A549 treated with AZD9567 at 1 μM for 4 hours (cell line): ENCODE data around the gene SLC35B2. TPM values are rescaled to one million over a fixed set of nuclear protein-coding genes. Genes with fewer than 3 reads are reported as not detected.

Experiments
- total RNA-seq: library from RNA; stranded (reverse); fragments of 200-300 nt; extraction: Qiagen RNA extraction; gene quantifications from 5 replicates; pipeline ENCODE4 v1.2.3, GENCODE V29; 2022; ENCODE audit not compliant: insufficient read depth

SLC35B2 gene
- total RNA-seq, result 51.3 to 67.9 TPM (median 62.9 TPM) in 5 replicates

GRCh38 chr6:44257025-44257752 is at the start of gene SLC35B2:
Gene SLC35B2, minus strand, starts transcription at chr6:44257528. Its CDS starts 118 bp downstream, at chr6:44257410.

DNA sequence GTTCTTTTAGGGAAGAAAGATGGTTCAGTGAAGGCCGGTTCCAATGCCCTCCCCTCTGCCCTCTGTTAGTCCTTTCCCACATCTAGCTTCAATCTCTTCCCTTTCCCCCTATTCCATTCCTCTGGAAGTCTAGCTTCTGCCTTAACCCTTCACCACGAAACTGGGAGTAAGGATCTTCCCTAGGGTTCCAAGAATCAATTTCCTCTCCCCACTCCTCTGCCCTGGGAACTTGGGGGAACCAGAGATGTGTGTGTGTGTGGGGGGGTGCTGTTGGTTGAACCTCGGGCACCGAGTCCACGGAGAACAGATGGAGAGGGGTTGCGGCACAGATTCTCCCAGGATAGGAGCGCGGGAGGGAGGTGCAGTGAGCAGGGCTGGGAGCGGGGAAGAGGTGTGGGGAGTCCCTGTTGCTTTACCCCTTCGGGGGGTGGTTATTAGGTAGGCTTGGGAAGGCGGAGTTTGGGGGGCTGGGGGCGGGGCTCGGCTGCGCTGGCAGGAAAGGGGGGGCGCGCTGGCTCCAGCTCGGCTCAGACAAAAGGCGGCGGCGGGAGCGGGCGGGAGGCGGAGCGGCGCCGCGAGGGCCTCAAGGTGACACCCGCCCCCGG is 12.7 kb upstream of the SLC35B2 start, which contains the start of gene TMEM151B:
TMEM151B (plus strand) TSS at position 530 of the 605 bp plus-strand sequence. CDS start 293 bp downstream, outside the sequence.

GRCh38 chr6:44265007-44265721 is 7.8 kb upstream of the SLC35B2 start, which contains the start of gene NFKBIE:
Gene NFKBIE, minus strand, starts transcription at chr6:44265551. Its CDS starts 205 bp downstream, at chr6:44265346.

GRCh38 chr6:44246663-44247337 is 10.5 kb downstream of the SLC35B2 start, which contains the start of gene HSP90AB1:
Gene HSP90AB1, plus strand, starts transcription at chr6:44247101. Its CDS starts 1,529 bp downstream, at chr6:44248630.

DNA sequence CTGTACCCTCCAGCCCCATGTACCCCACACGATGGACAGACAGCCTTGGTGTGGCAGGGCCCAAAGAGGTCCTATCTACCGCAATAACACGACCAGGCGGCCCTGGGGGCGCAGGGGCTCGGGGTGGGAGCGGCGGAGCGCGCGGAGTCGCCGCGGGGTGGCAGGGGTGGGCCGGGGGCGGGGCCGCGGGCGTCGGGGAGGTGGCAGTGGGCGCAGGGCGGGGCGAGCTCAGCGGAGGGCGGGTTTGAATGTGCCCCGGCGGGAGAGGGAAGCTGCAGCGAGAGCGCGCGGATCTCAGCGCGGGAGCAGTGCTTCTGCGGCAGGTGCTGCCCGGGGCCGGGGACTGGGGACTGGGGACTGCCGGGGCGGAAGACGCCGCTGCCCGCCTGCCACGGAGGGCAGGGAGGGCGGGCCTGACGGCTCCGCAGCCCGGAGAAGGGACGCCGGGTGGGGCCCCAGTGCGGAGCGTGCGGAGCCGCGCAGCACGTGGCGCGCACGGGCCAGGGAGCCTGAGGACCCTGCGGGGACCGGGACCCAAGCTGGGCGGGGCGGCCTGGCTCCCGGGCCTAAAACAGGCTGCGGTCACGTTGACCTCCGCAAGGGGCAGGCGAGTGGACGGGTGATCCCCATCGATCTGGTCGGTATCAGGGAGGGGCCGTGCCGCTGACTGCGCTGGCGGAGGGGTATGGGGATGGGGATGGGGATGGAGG is 33.9 kb downstream of the SLC35B2 start, which contains the start of gene SLC29A1:
SLC29A1 (plus strand) TSS at position 277 of the 710 bp plus-strand sequence. CDS start 3,719 bp downstream, outside the sequence.

DNA sequence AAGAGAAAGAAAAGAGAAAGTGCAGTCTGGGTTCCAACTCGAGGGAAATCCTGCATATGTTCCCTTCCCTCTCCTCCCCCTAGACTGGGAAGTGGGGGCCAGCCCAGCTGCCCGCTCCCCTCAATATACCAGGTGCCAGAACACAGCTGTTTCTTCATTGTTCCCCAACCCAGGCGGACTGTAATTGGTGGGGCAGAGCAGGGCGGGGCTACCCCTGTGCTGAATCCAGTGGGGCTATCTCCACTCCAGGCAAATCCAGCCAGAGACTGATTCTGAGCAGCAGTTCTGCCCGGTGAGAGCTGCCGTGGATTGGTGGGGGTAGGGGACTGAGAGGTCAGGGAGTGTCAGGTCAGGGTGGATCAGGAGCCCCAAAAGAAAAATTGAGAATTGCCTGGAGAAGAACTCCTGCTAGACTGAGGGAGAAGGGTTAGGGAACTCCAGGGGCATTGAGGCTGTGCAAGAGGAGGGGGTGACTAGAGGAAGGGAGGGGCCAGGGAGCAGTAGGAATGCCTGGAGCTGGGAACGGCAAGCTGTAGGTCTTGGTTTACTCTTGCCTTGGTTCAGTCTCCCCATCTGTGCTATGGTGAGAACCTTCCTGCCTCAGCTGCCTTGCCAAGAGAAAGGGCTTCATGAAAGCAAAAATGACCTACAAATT is 40.5 kb downstream of the SLC35B2 start, which contains the start of gene MYMX:
MYMX (plus strand) TSS at position 250 of the 655 bp plus-strand sequence. CDS start 546 bp downstream, outside the sequence.

Other genes with a start within 250 kb of the SLC35B2 start
- 68.2 to 71.9 TPM (median 69.5 TPM) in 5 replicates for gene MRPL14, start 130.1 kb downstream of the SLC35B2 start, total RNA-seq
- gene TMEM63B, start 130.0 kb downstream of the SLC35B2 start, total RNA-seq, result 15.0 to 20.2 TPM (median 15.3 TPM) in 5 replicates
- not detected in 5 replicates for gene CAPN11, start 98.7 kb downstream of the SLC35B2 start, total RNA-seq
- not detected in 5 replicates for gene MYMX, start 40.6 kb downstream of the SLC35B2 start, total RNA-seq
- 32.8 to 56.1 TPM (median 51.3 TPM) in 5 replicates for gene SLC29A1, start 33.9 kb downstream of the SLC35B2 start, total RNA-seq
- 1,084 to 1,436 TPM (median 1,192 TPM) in 5 replicates for gene HSP90AB1, start 10.4 kb downstream of the SLC35B2 start, total RNA-seq
- gene NFKBIE, start 8.0 kb upstream of the SLC35B2 start, total RNA-seq, result 5.1 to 9.4 TPM (median 8.4 TPM) in 5 replicates
- 0.02 to 0.06 TPM (median 0.04 TPM) in 4 of 5 replicates, not detected in the other for gene TMEM151B, start 12.9 kb upstream of the SLC35B2 start, total RNA-seq
- 5.0 to 7.8 TPM (median 6.3 TPM) in 5 replicates for gene AARS2, start 55.8 kb upstream of the SLC35B2 start, total RNA-seq
- not detected in 5 replicates for gene SPATS1, start 85.1 kb upstream of the SLC35B2 start, total RNA-seq
- 11.7 to 14.7 TPM (median 12.9 TPM) in 5 replicates for gene CDC5L, start 130.2 kb upstream of the SLC35B2 start, total RNA-seq